ENCODE measurements around the gene EIF4G3. TPM values are rescaled to one million over a fixed set of nuclear protein-coding genes. Genes with fewer than 3 reads are reported as not detected.

EIF4G3 gene
- total RNA-seq, 1 donor from 2014 or later = 27.3 TPM

GRCh38 chr1:21117597-21118001 is 59.1 kb downstream of the EIF4G3 start:
- no peak for TF ChIP-seq CTCF (conservative IDR thresholded peaks at IDR 0.05; ENCODE audit: low read depth, low read length)

GRCh38 chr1:21117159-21117558 is 59.5 kb downstream of the EIF4G3 start:
- DNase-seq (ENCODE audit: low read depth) = no peak
- H3K4me3 ChIP-seq (ENCODE audit: low read depth, low read length) = no peak overlapping the region
- TF ChIP-seq CTCF (conservative IDR thresholded peaks at IDR 0.05; ENCODE audit: low read depth, low read length) = no peak

More at GRCh38 chr1:21117597-21118001, 59.1 kb downstream of the EIF4G3 start:
- H3K4me3 ChIP-seq (ENCODE audit: low read depth, low read length) = no peak overlapping the region
- no peak for DNase-seq (ENCODE audit: low read depth)

- H3K4me3 ChIP-seq (ENCODE audit: low read depth, low read length) = no peak overlapping the region
- DNase-seq (ENCODE audit: low read depth) = no peak
- no peak for TF ChIP-seq CTCF (conservative IDR thresholded peaks at IDR 0.05; ENCODE audit: low read depth, low read length)
Observed at GRCh38 chr1:21115098-21115760, 61.5 kb downstream of the EIF4G3 start.

GRCh38 chr1:21114431-21114830 is 62.3 kb downstream of the EIF4G3 start:
- no peak for TF ChIP-seq CTCF (conservative IDR thresholded peaks at IDR 0.05; ENCODE audit: low read depth, low read length)
- DNase-seq (ENCODE audit: low read depth) = no peak
- H3K4me3 ChIP-seq (ENCODE audit: low read depth, low read length) = no peak overlapping the region

- DNase-seq (ENCODE audit: low read depth) = no peak
- H3K4me3 ChIP-seq (ENCODE audit: low read depth, low read length) = no peak overlapping the region
- TF ChIP-seq CTCF (conservative IDR thresholded peaks at IDR 0.05; ENCODE audit: low read depth, low read length) = no peak
Observed at GRCh38 chr1:21110163-21110562, 66.5 kb downstream of the EIF4G3 start.

- H3K4me3 ChIP-seq (ENCODE audit: low read depth, low read length) = no peak overlapping the region
- no peak for TF ChIP-seq CTCF (conservative IDR thresholded peaks at IDR 0.05; ENCODE audit: low read depth, low read length)
- no peak for DNase-seq (ENCODE audit: low read depth)
Observed at GRCh38 chr1:21106709-21107108, 70.0 kb downstream of the EIF4G3 start.

- no peak overlapping the region for H3K4me3 ChIP-seq (ENCODE audit: low read depth, low read length)
- no peak for DNase-seq (ENCODE audit: low read depth)
- TF ChIP-seq CTCF (conservative IDR thresholded peaks at IDR 0.05; ENCODE audit: low read depth, low read length) = no peak
Observed at GRCh38 chr1:21106238-21106637, 70.5 kb downstream of the EIF4G3 start.
